Occipital lobe (tissue), 2 donors: ENCODE results near the gene AGO1. TPM values are rescaled to one million over a fixed set of nuclear protein-coding genes. Genes with fewer than 3 reads are reported as not detected.
"Not testable (repeated sequence)": the region's sequence is repeated elsewhere in the genome, so short reads cannot be mapped to it uniquely, and the experiment has no call there.

ENCODE experiments used
- DNase-seq: peaks from one replicate; lab custom pipeline; 2025; lab: John Stamatoyannopoulos, UW
- total RNA-seq: library from RNA; depleted of rRNA; stranded (reverse); fragments of >200 nt; gene quantifications from one replicate; pipeline ENCODE4 v1.2.3, GENCODE V29; 2014

AGO1 gene
- total RNA-seq, 1 donor from 2014 or later, result 17.0 TPM

DNA sequence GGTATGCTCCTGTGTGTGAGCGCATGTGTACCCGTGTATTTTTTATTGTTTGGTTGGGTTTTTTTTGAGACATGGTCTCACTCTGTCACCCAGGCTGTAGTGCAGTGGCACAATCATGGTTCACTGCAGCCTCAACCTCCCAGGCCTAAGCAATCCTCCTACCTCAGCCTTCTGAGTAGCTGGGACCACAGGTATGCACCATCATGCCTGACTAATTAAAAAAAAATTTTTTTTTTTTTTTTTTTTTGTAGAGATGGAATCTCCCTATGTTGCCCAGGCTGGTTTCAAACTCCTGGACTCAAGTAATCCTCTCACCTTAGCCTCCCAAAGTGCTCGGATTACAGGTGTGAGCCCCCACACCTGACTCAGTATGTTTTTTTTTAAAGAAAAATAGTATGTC lies 89.6 kb downstream of the AGO1 start:
- DNase-seq, result not testable (repeated sequence)

DNA sequence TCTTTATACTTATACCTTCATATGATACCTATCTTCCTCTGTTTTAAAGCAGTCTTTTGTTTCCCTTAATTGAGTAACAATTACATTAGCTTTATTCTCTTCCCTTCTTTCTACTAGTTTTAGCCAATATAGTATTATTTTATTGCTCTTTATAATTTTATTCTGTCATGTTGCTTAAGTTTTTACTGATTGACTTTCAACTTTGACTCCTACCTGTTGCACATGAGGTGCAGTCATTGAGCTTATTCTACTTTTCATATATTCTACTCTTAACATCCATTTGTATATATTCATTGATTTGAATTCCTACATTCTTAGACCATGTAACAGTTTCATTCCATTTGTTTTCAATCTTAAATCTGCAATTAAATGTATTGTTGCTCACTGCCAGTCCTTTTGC lies 97.1 kb downstream of the AGO1 start:
- no peak for DNase-seq

Other genes with a start within 250 kb of the AGO1 start
- gene PSMB2, start 241.7 kb upstream of the AGO1 start, total RNA-seq, result 17.8 TPM
- gene C1orf216, start 164.3 kb upstream of the AGO1 start, total RNA-seq, result 73.0 TPM
- gene CLSPN, start 113.2 kb upstream of the AGO1 start, total RNA-seq, result 10.9 TPM
- 102 TPM for gene AGO4, start 75.2 kb upstream of the AGO1 start, total RNA-seq
- 28.1 TPM for gene AGO3, start 47.9 kb downstream of the AGO1 start, total RNA-seq
- gene TEKT2, start 200.9 kb downstream of the AGO1 start, total RNA-seq, result 9.2 TPM
- gene ADPRS, start 205.7 kb downstream of the AGO1 start, total RNA-seq, result 19.5 TPM
- 1.1 TPM for gene COL8A2, start 242.0 kb downstream of the AGO1 start, total RNA-seq